Limb (tissue), 2 donors: ENCODE data around the gene TARBP2.
"Not testable (repeated sequence)": the region's sequence is repeated elsewhere in the genome, so short reads cannot be mapped to it uniquely, and the experiment has no call there.

ENCODE experiments used
- DNase-seq, 2 donors: peaks; one replicate each; pipeline ENCODE4 v3.0.0-alpha.2; 2016; ENCODE audit errors: extremely low spot score in 2 of 2

TARBP2 gene

DNA sequence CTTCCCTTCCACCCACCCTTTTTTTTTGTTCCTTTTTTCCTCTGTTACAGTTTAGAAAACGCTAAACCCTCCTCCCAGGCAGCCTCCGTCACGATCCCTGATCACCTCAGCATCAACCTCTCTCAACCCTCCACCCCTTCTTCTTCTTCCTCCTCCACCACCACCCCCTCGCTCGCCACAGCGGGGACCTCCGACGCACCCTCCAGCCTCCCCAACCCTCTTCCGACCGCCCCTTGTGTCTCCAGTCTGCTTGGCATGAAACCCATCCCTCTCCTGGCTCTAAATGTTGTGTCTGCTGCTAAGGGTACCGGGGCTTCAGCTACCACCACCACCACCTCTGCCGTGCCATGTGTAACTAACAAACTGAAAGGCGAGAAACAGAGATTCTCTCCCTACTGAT lies 26.3 kb upstream of the TARBP2 start:
- no peak for DNase-seq

DNA sequence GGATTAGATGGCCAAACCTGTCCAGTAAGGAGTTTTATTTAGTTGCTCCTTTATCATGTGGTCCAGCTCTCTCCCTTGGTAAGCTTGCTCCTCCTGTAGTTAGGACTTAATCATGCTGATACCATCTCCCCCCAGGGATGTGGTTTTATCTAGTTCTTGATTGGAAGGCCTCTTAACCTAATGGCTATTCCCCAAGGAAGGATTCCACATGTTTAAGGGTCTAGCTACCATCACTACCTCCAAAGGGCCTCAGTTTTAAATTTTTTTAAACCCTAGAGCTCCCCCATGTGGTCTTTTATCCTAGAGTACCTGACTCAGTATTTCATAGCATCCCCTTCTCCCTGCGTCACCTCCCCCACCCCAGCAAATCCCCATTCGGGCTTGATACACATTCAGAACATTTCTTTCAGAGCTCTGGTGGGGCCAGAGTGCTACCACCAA lies 24.3 kb upstream of the TARBP2 start:
- no peak for DNase-seq

- DNase-seq: no peak
Observed at GRCh38 chr12:53478865-53479264, 22.2 kb upstream of the TARBP2 start.

GRCh38 chr12:53479331-53479730 lies 21.8 kb upstream of the TARBP2 start:
- DNase-seq: no peak

DNA sequence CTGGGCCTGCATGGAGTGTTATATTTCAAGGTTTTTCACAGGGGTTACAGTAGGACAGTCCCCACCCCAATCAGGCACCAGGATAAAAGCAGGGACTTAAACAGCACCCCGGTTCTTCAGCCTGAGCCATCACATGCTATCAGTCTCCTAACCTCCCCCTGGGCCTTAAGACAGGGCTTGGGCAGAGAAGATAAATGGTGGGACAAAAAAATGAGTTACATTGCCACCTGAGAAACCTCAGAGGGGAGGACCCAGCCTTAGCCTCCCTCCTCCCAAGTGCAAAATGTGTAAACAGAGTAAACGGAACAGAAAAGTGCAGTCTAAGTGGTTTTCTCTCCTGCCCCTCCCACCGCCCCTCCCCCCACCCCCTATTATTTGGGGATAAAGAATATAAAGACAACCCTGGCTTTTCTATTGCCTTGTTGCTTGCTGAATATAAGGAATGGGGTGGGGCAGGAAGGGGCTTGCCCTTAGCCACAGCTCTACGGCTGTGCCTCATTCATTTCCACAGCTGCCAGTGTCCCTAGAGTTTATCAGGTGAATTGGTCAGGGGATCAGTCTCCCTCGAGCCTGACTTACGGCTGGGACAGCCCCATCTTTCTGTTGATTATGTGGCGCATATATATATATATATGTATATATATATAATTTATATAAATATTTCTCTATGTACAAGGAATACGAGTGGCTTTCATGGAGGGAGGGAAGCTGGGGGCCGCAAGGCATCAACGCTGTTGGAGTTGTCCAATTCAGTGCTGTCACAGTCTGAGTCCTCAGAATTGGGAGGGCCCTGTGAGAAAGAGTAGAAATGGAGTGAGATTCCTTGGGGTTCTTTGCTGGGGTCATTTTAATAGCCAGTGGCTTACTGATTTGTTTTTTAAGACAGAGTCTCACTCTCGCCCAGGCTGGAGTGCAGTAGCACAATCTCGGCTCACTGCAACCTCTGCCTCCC lies 20.3 kb upstream of the TARBP2 start:
- no peak for DNase-seq

DNA sequence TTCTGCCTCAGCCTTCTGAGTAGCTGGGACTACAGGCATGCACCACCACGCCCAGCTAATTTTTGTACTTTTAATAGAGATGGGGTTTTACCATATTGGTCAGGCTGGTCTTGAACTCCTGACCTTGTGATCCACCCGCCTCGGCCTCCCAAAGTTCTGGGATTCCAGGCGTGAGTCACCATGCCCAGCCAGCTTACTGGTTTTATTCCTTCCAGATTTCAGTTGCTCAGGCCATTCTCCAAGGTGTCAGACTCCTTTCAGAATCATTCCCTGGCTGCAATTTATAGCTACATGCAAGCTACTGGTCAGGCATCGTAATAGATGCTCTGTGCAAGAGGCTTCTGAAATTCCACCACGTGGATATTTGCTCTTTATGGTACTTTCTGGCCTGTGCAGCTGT lies 19.6 kb upstream of the TARBP2 start:
- DNase-seq: not testable (repeated sequence)

- no peak for DNase-seq
Observed at GRCh38 chr12:53481939-53482586, 19.0 kb upstream of the TARBP2 start.

DNA sequence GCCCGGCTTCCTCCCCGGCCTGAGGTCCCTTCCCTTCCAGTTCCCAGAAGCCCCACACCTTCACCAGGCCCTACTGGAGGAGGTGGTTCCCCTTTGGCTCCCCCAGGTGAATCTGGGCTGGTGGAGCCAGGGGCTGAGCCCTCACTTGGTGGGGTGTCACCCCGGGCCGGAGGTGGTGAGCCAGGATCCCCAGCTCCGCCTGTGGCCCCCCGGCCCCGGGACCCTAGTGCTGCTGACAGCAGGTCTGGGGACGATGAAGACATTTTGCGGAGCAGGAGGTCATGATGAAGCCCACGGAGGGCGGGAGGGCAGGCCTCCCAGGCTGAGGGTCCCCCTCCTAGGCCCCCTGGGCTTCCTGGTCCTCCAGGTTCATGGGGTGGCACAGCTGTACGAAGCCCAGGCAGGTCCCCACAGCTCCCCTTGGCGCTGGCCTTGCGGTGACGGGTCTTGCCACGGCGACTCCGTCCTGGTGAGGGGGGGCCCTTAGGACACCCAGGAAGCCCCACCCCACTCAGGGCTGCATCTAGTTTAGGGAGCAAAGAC lies 18.4 kb upstream of the TARBP2 start:
- no peak for DNase-seq

- DNase-seq: no peak
Observed at GRCh38 chr12:53483225-53483978, 17.7 kb upstream of the TARBP2 start.

DNA sequence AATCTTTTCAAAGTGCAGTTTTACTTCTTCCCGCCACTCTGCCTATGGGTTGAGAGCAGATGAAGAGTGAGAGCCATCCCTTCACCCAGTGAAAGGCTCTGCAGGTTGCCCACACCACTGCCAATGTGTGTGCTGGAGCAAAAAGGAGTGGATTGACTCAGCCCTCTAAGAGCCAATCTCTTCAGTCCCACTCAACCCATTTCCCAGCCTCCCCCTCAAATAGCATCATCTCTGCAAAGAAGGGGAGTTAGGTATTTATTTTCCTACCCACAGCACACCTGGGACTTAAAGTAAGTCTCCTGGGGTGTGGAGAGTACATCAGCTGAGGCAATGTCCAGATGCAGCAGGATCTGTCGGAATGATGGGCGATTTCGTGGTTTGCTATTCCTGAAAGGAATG lies 17.1 kb upstream of the TARBP2 start:
- no peak for DNase-seq

- DNase-seq: no peak
Observed at GRCh38 chr12:53484686-53485575, 16.2 kb upstream of the TARBP2 start.

DNA sequence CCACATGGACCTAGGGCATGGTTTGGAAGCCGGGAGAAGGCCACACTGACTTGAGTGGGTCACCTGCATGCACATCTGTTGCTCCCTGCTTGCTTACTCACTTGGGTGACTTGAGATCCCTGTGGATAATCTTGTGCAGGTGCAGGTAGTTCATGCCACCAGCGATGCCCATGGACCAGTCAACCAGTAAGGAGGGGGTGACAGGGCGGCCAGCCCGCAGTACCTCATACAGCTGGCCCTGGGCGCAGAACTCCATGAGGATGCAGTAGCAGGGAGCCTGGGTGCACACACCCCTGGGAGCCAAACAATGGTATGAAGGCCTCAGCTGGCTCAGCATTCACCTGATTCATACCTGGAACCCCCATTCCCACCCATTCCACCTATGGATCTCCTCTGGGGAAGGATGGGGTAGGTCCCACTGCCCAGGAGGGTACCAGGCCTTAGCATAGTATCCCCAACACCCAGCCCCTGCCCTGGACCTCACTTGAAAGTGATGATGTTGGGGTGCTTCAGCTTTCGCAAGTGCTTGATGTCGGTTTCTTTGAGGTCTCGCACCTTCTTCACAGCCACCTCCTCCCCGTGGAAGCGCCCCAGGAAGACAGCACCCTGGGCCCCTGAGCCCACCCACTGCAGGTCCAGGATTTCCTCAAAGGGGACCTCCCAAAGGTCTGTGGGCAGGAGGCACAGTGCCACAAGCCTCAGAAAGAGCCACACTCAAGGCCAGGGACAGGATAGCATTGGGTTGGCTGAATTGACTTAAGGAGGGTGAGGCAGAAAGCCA lies 14.9 kb upstream of the TARBP2 start:
- no peak for DNase-seq

DNA sequence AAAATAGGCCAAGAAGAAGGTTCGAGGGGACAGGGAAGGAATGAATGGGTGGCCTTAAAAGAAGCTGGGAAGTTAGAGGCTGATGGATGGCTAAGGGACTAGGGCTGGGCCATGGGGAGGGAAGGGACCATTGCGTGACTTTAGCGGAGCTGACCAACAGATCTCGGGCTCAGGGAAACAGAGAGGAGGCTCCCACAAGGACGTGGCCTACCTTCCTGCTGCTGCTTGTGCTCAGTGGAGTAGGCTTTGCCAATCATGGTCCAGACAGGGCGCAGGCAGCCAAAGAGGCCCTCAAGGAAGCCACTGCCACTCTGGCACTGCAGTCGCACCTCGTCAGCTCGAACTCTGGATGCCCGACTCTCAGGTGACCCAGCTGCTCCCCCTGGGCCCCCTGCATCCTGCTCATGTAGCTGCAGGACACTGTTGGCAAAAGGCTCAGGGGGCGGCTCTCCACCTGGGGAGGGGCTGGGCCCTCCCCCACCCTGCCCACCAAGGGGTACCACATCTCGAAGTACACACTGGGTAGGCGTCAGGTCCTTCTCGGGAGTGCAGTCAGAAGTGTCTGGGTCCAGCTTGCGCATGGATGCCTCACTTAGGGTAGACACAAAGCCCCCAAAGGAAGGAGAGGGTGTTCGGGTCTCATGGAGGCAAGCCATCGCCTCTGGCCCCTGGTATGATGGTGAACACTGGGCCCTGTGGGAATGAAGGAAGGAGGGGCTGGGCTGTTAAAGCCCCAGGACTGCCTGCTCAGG lies 14.2 kb upstream of the TARBP2 start:
- DNase-seq: no peak

DNA sequence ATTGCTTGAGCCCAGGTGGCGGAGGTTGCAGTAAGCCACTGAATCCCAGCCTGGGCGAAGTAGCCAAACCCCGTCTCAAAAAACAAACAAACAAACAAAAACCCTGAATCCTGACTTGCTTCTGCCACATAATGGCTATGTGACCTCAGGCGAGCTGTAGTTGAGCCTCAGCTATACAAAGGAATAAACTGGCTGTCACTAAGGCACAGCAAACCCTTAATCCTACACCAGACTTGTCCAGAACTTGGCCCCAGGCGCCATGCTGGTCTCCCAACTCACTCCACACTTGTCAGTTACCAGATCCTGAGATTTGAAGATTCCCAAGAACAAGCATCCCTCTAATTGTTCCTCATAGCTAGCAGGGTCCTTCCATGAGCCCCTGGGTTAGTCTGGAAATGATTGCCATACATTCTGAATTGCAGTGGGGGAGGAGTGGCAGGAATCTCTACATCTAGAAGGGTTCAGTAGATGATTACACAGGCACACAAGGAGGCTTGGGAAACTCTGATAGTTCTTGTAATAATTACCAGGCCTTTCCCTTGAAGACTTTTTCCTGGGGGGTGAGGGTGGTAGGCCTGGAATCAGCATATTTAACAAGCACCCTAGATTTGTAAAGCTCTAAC lies 11.7 kb upstream of the TARBP2 start:
- DNase-seq: no peak

- no peak for DNase-seq
Observed at GRCh38 chr12:53492188-53492587, 8.9 kb upstream of the TARBP2 start.

- DNase-seq: peak; percentile 96 to 98
Observed at GRCh38 chr12:53492830-53493609, 8.1 kb upstream of the TARBP2 start.

DNA sequence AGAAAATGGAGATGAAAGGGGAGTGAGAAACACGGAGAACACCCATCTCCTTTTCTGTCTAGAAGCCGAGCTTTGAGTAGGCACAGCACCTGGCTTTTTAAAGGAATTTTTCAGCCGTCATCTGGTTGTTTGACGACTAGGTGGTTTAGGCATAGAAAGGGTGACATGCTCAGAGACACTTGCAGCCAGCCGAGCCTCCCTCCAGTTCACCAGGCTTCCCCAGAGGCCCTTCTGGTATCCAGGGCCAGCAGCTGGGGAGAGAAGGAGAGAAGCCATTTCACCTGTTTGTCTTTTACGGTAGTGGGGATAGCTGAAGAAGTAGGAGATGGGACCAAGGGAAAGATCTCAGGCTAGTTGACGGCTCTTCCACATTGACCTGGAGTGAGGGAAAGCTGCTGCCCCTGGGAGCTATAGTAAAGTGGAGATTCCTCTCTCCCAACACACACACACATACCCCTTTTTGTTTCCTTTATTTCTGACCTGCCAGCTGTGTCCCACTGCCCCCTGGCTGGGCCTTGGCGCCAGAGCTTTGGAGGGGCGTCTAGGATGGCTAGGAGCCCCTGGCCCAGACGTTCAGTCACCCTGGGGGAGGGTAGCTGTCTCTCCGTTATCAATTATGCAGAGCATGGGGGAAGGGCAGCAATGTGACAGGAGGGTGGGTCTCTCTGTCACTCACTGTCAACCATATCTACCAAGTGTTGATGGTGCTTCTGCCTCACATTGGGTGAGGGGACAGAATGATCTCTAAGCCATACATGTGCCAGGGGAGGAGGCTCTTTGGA lies 7.3 kb upstream of the TARBP2 start:
- no peak for DNase-seq
